ENCODE data around the gene GJD3.
A peak's percentile ranks its signal among the peaks of the same experiment; 100 is the strongest.

GJD3 gene

DNA sequence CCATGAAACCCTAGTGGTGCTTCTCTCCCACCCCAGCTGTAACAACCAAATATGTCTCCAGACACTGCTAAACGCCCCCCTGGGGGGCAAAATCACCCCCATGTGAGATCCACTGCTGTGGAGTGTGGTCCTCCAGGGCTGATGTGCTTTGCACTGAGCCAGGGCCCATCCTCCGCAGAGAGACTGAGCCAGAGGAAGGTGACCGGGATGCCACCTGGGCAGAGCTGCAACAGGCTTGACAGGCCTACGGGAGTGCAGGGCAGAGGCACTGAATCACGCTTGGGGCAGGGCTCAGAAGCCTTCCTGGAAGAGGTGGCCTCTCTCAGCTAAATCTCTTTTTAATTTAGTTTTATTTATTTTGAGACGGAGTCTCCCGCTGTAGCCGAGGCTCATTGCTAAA is 4.4 kb downstream of the GJD3 start:
- TF ChIP-seq, protein P1, sequence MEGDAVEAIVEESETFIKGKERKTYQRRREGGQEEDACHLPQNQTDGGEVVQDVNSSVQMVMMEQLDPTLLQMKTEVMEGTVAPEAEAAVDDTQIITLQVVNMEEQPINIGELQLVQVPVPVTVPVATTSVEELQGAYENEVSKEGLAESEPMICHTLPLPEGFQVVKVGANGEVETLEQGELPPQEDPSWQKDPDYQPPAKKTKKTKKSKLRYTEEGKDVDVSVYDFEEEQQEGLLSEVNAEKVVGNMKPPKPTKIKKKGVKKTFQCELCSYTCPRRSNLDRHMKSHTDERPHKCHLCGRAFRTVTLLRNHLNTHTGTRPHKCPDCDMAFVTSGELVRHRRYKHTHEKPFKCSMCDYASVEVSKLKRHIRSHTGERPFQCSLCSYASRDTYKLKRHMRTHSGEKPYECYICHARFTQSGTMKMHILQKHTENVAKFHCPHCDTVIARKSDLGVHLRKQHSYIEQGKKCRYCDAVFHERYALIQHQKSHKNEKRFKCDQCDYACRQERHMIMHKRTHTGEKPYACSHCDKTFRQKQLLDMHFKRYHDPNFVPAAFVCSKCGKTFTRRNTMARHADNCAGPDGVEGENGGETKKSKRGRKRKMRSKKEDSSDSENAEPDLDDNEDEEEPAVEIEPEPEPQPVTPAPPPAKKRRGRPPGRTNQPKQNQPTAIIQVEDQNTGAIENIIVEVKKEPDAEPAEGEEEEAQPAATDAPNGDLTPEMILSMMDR (conservative IDR thresholded peaks at IDR 0.05; ENCODE audit: low read length): no peak
- no peak for DNase-seq (ENCODE audit: low read depth)
- H3K4me3 ChIP-seq (ENCODE audit: low read length): no peak overlapping the region

DNA sequence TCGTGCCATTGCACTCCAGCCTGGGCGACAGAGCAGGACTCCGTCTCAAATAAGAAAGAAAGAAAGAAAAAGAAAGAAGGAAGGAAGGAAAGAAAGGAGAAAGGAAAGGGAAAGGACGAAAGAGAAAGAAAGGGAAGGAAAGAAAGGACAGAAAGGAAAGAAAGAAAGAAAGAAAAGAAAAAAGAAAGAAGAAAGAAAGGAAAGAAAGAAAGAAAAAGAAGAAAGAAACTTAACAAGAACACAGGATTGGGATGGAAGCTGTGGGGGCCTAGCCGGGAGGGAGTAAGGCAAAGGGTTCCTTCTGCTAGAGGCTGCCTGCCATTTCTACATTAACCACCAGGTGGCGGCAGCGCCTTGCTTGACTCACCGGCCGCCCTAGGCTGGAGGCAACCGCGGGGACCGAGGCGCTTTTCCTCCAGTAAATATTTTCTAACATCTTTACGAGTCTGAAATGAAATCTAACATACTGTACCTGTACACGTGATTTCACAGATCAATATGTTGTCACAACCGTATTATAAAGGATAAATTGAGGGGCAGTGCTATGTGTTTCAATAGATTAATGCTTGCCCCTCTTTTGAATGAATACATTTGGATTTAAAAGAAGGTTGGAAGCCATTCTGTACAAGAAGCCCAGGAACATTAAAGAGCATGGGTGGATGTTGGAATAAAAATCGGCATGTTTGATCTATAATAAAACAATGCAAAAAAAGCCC is 6.1 kb downstream of the GJD3 start:
- peak overlapping the region; percentile 29; the same call in 1 of the 2 replicates for H3K4me3 ChIP-seq (ENCODE audit: low read length)
- peak; percentile 80 for DNase-seq (ENCODE audit: low read depth)
- TF ChIP-seq, protein P1 (conservative IDR thresholded peaks at IDR 0.05; ENCODE audit: low read length): peak; percentile 91

DNA sequence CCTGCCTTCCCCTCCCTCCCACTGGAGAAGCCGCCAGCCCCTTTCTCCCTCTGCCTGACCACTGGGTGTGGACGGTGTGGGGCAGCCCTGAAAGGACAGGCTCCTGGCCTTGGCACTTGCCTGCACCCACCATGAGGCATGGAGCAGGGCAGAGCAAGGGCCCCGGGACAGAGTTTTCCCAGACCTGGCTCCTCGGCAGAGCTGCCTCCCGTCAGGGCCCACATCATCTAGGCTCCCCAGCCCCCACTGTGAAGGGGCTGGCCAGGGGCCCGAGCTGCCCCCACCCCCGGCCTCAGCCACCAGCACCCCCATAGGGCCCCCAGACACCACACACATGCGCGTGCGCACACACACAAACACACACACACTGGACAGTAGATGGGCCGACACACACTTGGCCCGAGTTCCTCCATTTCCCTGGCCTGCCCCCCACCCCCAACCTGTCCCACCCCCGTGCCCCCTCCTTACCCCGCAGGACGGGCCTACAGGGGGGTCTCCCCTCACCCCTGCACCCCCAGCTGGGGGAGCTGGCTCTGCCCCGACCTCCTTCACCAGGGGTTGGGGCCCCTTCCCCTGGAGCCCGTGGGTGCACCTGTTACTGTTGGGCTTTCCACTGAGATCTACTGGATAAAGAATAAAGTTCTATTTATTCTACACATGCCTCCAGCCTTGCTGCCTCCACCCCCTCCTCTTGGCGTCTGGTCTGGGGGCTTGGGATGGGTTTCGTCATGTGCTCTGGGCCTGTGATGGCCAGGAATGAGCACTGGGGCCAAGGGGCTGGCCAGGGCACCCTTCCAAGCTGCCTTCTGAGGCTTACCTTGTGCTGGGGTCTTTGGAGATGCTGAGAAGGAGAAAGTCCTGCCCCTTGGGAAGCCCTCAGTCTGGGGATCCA is 7.3 kb downstream of the GJD3 start:
- no peak overlapping the region for H3K4me3 ChIP-seq (ENCODE audit: low read length)
- DNase-seq (ENCODE audit: low read depth): no peak
- TF ChIP-seq, protein P1 (conservative IDR thresholded peaks at IDR 0.05; ENCODE audit: low read length): no peak

DNA sequence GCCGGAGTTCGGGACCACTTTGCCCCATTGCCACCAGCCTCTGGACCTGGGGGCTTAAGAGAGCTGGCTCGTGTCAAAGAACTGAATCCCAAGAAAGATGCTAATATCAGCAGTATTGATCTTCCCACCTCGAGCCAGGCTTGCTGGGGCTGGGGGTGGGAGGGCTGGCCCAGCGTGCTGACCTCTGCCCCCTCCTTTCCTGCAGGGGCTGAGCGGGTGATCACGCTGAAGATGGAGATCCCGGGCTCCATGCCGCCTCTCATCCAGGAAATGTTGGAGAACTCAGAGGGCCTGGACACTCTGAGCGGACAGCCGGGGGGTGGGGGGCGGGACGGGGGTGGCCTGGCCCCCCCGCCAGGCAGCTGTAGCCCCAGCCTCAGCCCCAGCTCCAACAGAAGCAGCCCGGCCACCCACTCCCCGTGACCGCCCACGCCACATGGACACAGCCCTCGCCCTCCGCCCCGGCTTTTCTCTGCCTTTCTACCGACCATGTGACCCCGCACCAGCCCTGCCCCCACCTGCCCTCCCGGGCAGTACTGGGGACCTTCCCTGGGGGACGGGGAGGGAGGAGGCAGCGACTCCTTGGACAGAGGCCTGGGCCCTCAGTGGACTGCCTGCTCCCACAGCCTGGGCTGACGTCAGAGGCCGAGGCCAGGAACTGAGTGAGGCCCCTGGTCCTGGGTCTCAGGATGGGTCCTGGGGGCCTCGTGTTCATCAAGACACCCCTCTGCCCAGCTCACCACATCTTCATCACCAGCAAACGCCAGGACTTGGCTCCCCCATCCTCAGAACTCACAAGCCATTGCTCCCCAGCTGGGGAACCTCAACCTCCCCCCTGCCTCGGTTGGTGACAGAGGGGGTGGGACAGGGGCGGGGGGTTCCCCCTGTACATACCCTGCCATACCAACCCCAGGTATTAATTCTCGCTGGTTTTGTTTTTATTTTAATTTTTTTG is 8.5 kb downstream of the GJD3 start:
- TF ChIP-seq, protein P1 (conservative IDR thresholded peaks at IDR 0.05; ENCODE audit: low read length): no peak
- no peak for DNase-seq (ENCODE audit: low read depth)
- H3K4me3 ChIP-seq (ENCODE audit: low read length): no peak overlapping the region

DNA sequence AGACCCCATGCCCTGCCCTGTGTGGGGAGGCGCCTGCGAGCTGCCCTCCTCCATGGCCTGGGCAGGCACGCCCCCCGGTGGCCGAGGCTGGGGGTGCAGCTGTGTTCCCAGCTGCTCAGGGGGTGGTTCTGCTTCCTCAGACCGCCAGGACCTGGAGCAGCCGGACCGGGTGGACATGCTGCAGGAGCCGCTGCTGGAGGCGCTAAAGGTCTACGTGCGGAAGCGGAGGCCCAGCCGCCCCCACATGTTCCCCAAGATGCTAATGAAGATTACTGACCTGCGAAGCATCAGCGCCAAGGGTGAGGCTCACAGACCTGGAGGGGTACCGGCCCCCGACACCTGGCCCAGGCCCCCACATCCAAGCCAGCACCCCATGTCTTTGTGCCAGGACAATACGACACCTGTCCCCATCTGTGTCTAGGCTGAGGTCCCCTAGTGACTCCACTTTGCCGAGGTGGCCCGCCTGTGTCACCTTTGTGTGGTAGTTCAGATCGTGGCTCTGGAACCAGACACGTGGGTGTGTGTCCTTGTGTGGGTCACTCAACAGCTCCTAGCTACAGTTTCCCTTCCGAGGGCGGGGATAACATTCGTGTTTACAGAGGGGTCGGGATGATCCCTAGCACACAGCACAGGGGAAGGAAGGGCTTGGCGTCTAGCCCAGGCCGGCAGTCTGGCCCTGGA is 9.3 kb downstream of the GJD3 start:
- no peak overlapping the region for H3K4me3 ChIP-seq (ENCODE audit: low read length)
- DNase-seq (ENCODE audit: low read depth): peak; percentile 43
- TF ChIP-seq, protein P1 (conservative IDR thresholded peaks at IDR 0.05; ENCODE audit: low read length): peak; percentile 74

All from AG10803 (cell line).